AG04450 (cell line): ENCODE measurements around the gene BLNK. TPM values are rescaled to one million over a fixed set of nuclear protein-coding genes. Genes with fewer than 3 reads are reported as not detected.

Experiments
- CTCF ChIA-PET: fragments of 300-600, 350-600 bp; formaldehyde crosslinking; extraction: SDS; loops from one replicate; lab custom pipeline; 2022; ENCODE audit warnings: antibody characterized with exemption, inconsistent platforms; lab: Charles Lee
- POLR2A ChIA-PET: fragments of 350-600 bp; formaldehyde crosslinking; extraction: SDS; loops from one replicate; lab custom pipeline; 2021; ENCODE audit warnings: antibody characterized with exemption, inconsistent platforms; lab: Yijun Ruan, JAX
- DNase-seq: peaks from one replicate; pipeline ENCODE4 v3.0.0-alpha.2; 2011; ENCODE audit warnings: low read depth, low spot score
- H3K27ac ChIP-seq: one replicate; pipeline ENCODE4 v1.5.1; 2012; ENCODE audit warnings: low read depth, low read length, control low read depth
- H3K27me3 ChIP-seq: one replicate; pipeline ENCODE4 v1.6.0; 2012; ENCODE audit warnings: low read length; ENCODE audit not compliant: control insufficient read depth, insufficient read depth
- H3K4me3 ChIP-seq: 2 replicates; pipeline ENCODE4 v1.5.1; 2011; ENCODE audit warnings: mild to moderate bottlenecking, low read depth, low read length, control low read depth
- H3K9me3 ChIP-seq: 2 replicates; pipeline ENCODE4 v1.5.1; 2012; ENCODE audit warnings: low read length; ENCODE audit not compliant: control insufficient read depth, insufficient read depth
- CTCF ChIP-seq: IDR thresholded peaks from 2 replicates; pipeline ENCODE4 v1.5.1; 2011; ENCODE audit warnings: low read depth, low read length, control low read depth, inconsistent platforms
- polyA plus RNA-seq: library from polyadenylated mRNA; depleted of rRNA; stranded (reverse); fragments of >200 nt; gene quantifications from 2 replicates; pipeline ENCODE4 v1.2.3, GENCODE V29; 2011

BLNK gene
- polyA plus RNA-seq, 1 experiment: not detected

GRCh38 chr10:96216775-96217174, 54.6 kb downstream of the BLNK start:
- Histone ChIP-seq H3K27me3 (no peaks in the 10 kb centered on the region), H3K4me3 (no peak overlapping the region), H3K9me3 (no peaks in the 10 kb centered on the region), H3K27ac (no peak overlapping the region)
- no peak for TF ChIP-seq CTCF
- ChIA-PET CTCF (no interaction called here), POLR2A (no interaction called here)
- DNase-seq: no peak

- Histone ChIP-seq H3K27me3 (peaks cover 3% of the 10 kb centered on the region), H3K9me3 (no peaks in the 10 kb centered on the region), H3K4me3 (no peak overlapping the region), H3K27ac (no peak overlapping the region)
- POLR2A ChIA-PET: no interaction called here
- no peak for TF ChIP-seq CTCF
- CTCF ChIA-PET: interaction anchor here (1.0 to 1.2 kb wide), 2 partner anchors 17 to 196 kb away, joined by 3 to 5 read pairs; no protein-coding TSS in a partner anchor
- DNase-seq: no peak
Observed at GRCh38 chr10:96212911-96213310, 58.5 kb downstream of the BLNK start.

GRCh38 chr10:96211764-96212163, 59.6 kb downstream of the BLNK start:
- Histone ChIP-seq H3K27ac (no peak overlapping the region), H3K27me3 (peaks cover 3% of the 10 kb centered on the region), H3K4me3 (no peak overlapping the region), H3K9me3 (no peaks in the 10 kb centered on the region)
- no peak for DNase-seq
- CTCF ChIA-PET: no interaction called here
- POLR2A ChIA-PET: no interaction called here
- TF ChIP-seq CTCF: no peak

GRCh38 chr10:96208946-96209345, 62.4 kb downstream of the BLNK start:
- ChIA-PET CTCF (interaction anchor here (1.2 to 2.2 kb wide), 2 partner anchors 21 to 192 kb away, joined by 4 to 11 read pairs; no protein-coding TSS in a partner anchor), POLR2A (no interaction called here)
- no peak for DNase-seq
- Histone ChIP-seq H3K4me3 (no peak overlapping the region), H3K27ac (no peak overlapping the region), H3K9me3 (no peaks in the 10 kb centered on the region), H3K27me3 (peaks cover 3% of the 10 kb centered on the region)
- no peak for TF ChIP-seq CTCF

GRCh38 chr10:96208271-96208670, 63.1 kb downstream of the BLNK start:
- Histone ChIP-seq H3K27ac (no peak overlapping the region), H3K9me3 (no peaks in the 10 kb centered on the region), H3K27me3 (peaks cover 3% of the 10 kb centered on the region), H3K4me3 (no peak overlapping the region)
- ChIA-PET CTCF (interaction anchor here (0.6 to 2.2 kb wide), 3 partner anchors 14 to 26 kb away, joined by 3 to 11 read pairs (median 5); no protein-coding TSS in a partner anchor), POLR2A (no interaction called here)
- no peak for DNase-seq
- TF ChIP-seq CTCF: no peak
